Nephron (organoid): ENCODE data around the gene CHRM4.

Source experiments
- H3K27ac Mint-ChIP-seq, 3 experiments: 2 replicates each; pipeline ENCODE4 v1.8.0; 2020; ENCODE audit warnings: mixed read lengths in 3 of 3, mild to moderate bottlenecking in 2 of 3, moderate library complexity in 1 of 3
- H3K27me3 Mint-ChIP-seq: 2 replicates; pipeline ENCODE4 v1.8.0; 2021; ENCODE audit warnings: low read depth, mild to moderate bottlenecking, moderate library complexity, mixed read lengths
- H3K36me3 Mint-ChIP-seq: 2 replicates; pipeline ENCODE4 v1.8.0; 2020; ENCODE audit warnings: low read depth, mixed read lengths
- H3K4me1 Mint-ChIP-seq: 2 replicates; pipeline ENCODE4 v1.8.0; 2020; ENCODE audit warnings: mixed read lengths
- H3K4me3 Mint-ChIP-seq, 3 experiments: 2 replicates each; pipeline ENCODE4 v1.8.0; 2020; ENCODE audit warnings: mild to moderate bottlenecking in 3 of 3, mixed read lengths in 3 of 3, moderate library complexity in 2 of 3
- H3K9me3 Mint-ChIP-seq: 2 replicates; pipeline ENCODE4 v1.8.0; 2020; ENCODE audit warnings: mixed read lengths
- TF ChIP-seq, protein P1 (sequence below), 3 experiments: fragments of 200-600 bp; sonication (generic); IDR thresholded peaks; one replicate each; pipeline ENCODE4 v1.5.0; 2021; ENCODE audit warnings: antibody characterized with exemption in 3 of 3; ENCODE audit not compliant: unreplicated experiment in 3 of 3

CHRM4 gene

GRCh38 chr11:46334211-46334610 is 57.4 kb downstream of the CHRM4 start:
- Mint-ChIP-seq H3K27ac (no peak overlapping the region), H3K4me1 (peaks cover 40% of the 10 kb centered on the region), H3K9me3 (no peaks in the 10 kb centered on the region), H3K4me3 (peak overlapping the region; percentile 25 to 46 (median 33)), H3K27me3 (peaks cover 65% of the 10 kb centered on the region), H3K36me3 (no peaks in the 10 kb centered on the region)
- TF ChIP-seq, protein P1, sequence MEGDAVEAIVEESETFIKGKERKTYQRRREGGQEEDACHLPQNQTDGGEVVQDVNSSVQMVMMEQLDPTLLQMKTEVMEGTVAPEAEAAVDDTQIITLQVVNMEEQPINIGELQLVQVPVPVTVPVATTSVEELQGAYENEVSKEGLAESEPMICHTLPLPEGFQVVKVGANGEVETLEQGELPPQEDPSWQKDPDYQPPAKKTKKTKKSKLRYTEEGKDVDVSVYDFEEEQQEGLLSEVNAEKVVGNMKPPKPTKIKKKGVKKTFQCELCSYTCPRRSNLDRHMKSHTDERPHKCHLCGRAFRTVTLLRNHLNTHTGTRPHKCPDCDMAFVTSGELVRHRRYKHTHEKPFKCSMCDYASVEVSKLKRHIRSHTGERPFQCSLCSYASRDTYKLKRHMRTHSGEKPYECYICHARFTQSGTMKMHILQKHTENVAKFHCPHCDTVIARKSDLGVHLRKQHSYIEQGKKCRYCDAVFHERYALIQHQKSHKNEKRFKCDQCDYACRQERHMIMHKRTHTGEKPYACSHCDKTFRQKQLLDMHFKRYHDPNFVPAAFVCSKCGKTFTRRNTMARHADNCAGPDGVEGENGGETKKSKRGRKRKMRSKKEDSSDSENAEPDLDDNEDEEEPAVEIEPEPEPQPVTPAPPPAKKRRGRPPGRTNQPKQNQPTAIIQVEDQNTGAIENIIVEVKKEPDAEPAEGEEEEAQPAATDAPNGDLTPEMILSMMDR (IDR thresholded peaks at IDR 0.05; ENCODE audit: unreplicated experiment in 3 of 3), result no peak
